ENCODE results near the gene PRMT1.

DNA sequence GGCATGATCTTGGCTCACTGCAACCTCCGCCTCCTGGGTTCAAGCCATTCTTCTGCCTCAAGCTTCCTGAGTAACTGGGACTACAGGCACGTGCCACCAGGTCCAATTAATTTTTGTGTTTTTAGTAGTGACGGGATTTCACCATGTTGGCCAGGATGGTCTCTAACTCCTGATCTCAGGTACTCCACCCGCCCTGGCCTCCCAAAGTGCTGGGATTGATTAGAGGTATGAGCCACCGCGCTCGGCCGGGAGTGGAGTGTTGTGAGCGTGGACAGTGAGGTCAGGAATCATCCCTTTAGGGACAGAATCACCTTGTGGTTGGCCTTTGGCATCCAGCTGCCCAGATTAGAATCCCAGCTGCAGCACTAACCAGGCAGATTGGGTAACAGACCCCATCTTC, 47.4 kb upstream of the PRMT1 start:
- no peak for TF ChIP-seq POLR2A (IDR thresholded peaks at IDR 0.05)
- TF ChIP-seq, protein P1, sequence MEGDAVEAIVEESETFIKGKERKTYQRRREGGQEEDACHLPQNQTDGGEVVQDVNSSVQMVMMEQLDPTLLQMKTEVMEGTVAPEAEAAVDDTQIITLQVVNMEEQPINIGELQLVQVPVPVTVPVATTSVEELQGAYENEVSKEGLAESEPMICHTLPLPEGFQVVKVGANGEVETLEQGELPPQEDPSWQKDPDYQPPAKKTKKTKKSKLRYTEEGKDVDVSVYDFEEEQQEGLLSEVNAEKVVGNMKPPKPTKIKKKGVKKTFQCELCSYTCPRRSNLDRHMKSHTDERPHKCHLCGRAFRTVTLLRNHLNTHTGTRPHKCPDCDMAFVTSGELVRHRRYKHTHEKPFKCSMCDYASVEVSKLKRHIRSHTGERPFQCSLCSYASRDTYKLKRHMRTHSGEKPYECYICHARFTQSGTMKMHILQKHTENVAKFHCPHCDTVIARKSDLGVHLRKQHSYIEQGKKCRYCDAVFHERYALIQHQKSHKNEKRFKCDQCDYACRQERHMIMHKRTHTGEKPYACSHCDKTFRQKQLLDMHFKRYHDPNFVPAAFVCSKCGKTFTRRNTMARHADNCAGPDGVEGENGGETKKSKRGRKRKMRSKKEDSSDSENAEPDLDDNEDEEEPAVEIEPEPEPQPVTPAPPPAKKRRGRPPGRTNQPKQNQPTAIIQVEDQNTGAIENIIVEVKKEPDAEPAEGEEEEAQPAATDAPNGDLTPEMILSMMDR (IDR thresholded peaks at IDR 0.05): no peak
